UCSD-AML1 (cell line): ENCODE results near the gene OR4N2.
"Not testable (repeated sequence)": the region's sequence is repeated elsewhere in the genome, so short reads cannot be mapped to it uniquely, and the experiment has no call there.

Experiments
- DNase-seq: peaks from one replicate; lab custom pipeline; 2025; ENCODE audit not compliant: unreplicated experiment; lab: John Stamatoyannopoulos, UW

Gene OR4N2

GRCh38 chr14:19828314-19828713 lies 24.7 kb downstream of the OR4N2 start:
- no peak for DNase-seq

- not testable (repeated sequence) for DNase-seq
Observed at GRCh38 chr14:19834203-19834848, 30.8 kb downstream of the OR4N2 start.

- no peak for DNase-seq
Observed at GRCh38 chr14:19838433-19838832, 34.9 kb downstream of the OR4N2 start.

- DNase-seq, result no peak
Observed at GRCh38 chr14:19851365-19851764, 47.8 kb downstream of the OR4N2 start.

GRCh38 chr14:19866061-19866669 lies 62.6 kb downstream of the OR4N2 start:
- not testable (repeated sequence) for DNase-seq

- no peak for DNase-seq
Observed at GRCh38 chr14:19873178-19873577, 69.6 kb downstream of the OR4N2 start.

GRCh38 chr14:19874842-19875241 lies 71.3 kb downstream of the OR4N2 start, which contains the start of gene OR4K2:
TSS of gene OR4K2 (plus strand) at chr14:19875142. CDS start at chr14:19876268, 1,126 bp downstream.
- DNase-seq, result no peak

- no peak for DNase-seq
Observed at GRCh38 chr14:19878029-19878642, 74.6 kb downstream of the OR4N2 start.
